Left ventricle myocardium inferior (tissue), 1 donor: ENCODE results near the gene TSPAN32. TPM values are rescaled to one million over a fixed set of nuclear protein-coding genes. Genes with fewer than 3 reads are reported as not detected.

Source experiments
- DNase-seq: peaks from one replicate; pipeline ENCODE4 v3.0.0-alpha.2; 2020
- H3K27ac ChIP-seq: fragments of 200-600 bp; replicated peaks from 2 replicates; pipeline ENCODE4 v1.8.0; 2021
- H3K27me3 ChIP-seq: fragments of 200-600 bp; 2 replicates; pipeline ENCODE4 v1.8.0; 2021; ENCODE audit warnings: low read depth
- H3K36me3 ChIP-seq: fragments of 200-600 bp; 2 replicates; pipeline ENCODE4 v1.8.0; 2021
- H3K4me1 ChIP-seq: fragments of 200-600 bp; 2 replicates; pipeline ENCODE4 v1.8.0; 2021
- H3K4me3 ChIP-seq: fragments of 200-600 bp; 2 replicates; pipeline ENCODE4 v1.8.0; 2021; ENCODE audit warnings: mild to moderate bottlenecking, moderate library complexity
- H3K9me3 ChIP-seq: fragments of 200-600 bp; replicated peaks from 2 replicates; pipeline ENCODE4 v1.8.0; 2021
- CTCF ChIP-seq: fragments of 200-600 bp; IDR thresholded peaks from 2 replicates; pipeline ENCODE4 v1.8.0; 2021; ENCODE audit warnings: antibody characterized with exemption, mild to moderate bottlenecking, borderline replicate concordance
- intact Hi-C: fragments of 100-400 bp; cut with micrococcal nuclease; formaldehyde crosslinking; loops from one replicate; pipeline ENCODE4 v1.11.0; 2022
- total RNA-seq: library from RNA; stranded (reverse); fragmentation: NEBNext Ultra II Directional; extraction: Animal tissue kit (Norgen Biotek cat#: 25700); gene quantifications from one replicate; pipeline ENCODE4 v1.2.1, GENCODE V29; 2021
- donor health status: DM: no; HTN: yes; CAD: no; lungs with severe emphysema.

The TSPAN32 gene
- total RNA-seq, 1 donor from 2014 or later, result 27.1 TPM

DNA sequence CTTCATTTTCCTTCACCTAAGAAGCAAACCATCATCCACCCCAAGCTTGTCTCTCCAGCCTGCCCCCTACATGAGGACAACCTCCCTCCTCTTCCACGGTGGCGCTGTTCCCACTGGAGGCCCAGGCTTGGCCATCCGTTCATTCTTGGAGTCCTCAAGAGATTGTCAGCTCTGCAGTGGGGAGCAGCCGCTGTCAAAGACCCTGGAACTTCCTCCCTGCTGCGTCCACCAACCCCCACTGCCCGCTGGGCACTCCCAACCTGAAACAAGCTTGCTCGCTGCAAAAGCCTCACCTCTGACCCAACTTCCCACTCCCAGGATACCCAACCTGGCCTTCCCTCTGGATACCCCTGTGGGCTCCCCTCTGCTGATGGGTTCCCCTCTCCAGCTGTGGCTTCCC lies 64.9 kb downstream of the TSPAN32 start:
- no peak for DNase-seq
- intact Hi-C loops, result no loop called here

DNA sequence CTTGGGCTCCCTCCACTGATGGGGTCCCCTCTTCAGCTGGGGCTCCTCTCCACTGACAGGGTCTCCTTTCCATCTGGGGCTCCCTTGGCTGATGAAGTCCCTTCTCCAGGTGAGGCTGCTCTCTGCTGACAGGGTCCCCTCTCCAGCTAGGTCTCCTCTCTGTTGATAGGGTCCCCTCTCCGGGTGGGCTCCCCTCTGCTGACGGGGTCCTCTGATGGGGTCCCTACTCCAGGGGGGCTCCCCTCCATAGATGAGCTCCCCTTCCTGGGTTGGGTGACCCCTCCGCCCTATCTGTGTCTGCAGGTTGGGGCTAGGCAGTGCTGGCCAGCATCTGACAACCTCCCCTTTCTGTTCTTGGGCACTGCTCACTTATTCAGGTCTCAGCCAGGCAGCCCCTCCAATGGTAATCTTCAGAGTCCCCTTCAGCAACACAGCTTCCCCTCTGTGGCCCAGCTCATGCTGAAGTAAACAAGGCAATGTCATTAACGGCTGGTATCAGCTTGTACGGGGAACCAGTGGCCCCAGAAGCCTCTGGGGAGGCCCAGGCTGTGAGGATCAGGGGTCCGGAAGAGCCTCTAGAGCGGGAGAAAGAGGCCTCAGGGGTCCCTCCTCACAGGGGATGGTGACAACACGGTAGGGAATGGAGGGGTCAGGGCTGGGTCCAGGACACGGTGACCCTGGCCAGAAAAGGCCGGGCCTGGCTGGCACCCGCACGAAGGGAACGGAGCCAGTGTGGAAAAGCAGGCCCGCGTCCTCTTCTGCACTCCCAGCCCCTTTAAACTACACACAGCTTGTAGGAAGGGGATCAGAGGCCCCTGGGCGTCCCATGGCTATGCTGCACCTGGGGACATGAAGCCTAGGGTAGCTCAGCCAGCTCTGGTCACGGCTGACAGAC lies 65.7 kb downstream of the TSPAN32 start:
- no peaks in the 10 kb centered on the region for H3K27me3 ChIP-seq
- intact Hi-C loops, result no loop called here
- no peak for TF ChIP-seq CTCF
- no peaks in the 10 kb centered on the region for H3K9me3 ChIP-seq
- peak overlapping the region; percentile 66 for H3K27ac ChIP-seq
- DNase-seq, result no peak
- H3K4me3 ChIP-seq, result no peak overlapping the region
- H3K4me1 ChIP-seq, result peaks cover 37% of the 10 kb centered on the region
- no peaks in the 10 kb centered on the region for H3K36me3 ChIP-seq

More for the DNA sequence above, 64.9 kb downstream of the TSPAN32 start:
- Histone ChIP-seq H3K4me3 (no peak overlapping the region), H3K27me3 (no peaks in the 10 kb centered on the region), H3K9me3 (no peaks in the 10 kb centered on the region), H3K27ac (peak overlapping the region; percentile 66), H3K36me3 (no peaks in the 10 kb centered on the region), H3K4me1 (peaks cover 37% of the 10 kb centered on the region)
- TF ChIP-seq CTCF, result no peak

Other genes starting within 250 kb of the TSPAN32 start
- 75.0 TPM for gene IGF2, start 162.6 kb upstream of the TSPAN32 start, total RNA-seq
- gene INS, start 140.8 kb upstream of the TSPAN32 start, total RNA-seq, result not detected
- gene TH, start 130.2 kb upstream of the TSPAN32 start, total RNA-seq, result not detected
- gene ASCL2, start 31.4 kb upstream of the TSPAN32 start, total RNA-seq, result not detected
- gene C11orf21, start 95 bp upstream of the TSPAN32 start, total RNA-seq, result 36.0 TPM
- 412 TPM for gene CD81, start 75.3 kb downstream of the TSPAN32 start, total RNA-seq
- gene TSSC4, start 98.7 kb downstream of the TSPAN32 start, total RNA-seq, result 31.7 TPM
- not detected for gene TRPM5, start 142.5 kb downstream of the TSPAN32 start, total RNA-seq
- gene KCNQ1, start 143.0 kb downstream of the TSPAN32 start, total RNA-seq, result 41.8 TPM